NB4 (cell line): ENCODE data around the gene ZNF75A.

Experiments
- POLR2A ChIP-seq: IDR thresholded peaks from 2 replicates; pipeline ENCODE4 v1.6.1; 2011; ENCODE audit warnings: mild to moderate bottlenecking; ENCODE audit not compliant: insufficient read length; ENCODE audit errors: extremely low read depth
- TF ChIP-seq, protein P1 (sequence below): IDR thresholded peaks from one replicate; pipeline ENCODE4 v1.5.1; 2012; ENCODE audit warnings: low read depth, low read length

DNA sequence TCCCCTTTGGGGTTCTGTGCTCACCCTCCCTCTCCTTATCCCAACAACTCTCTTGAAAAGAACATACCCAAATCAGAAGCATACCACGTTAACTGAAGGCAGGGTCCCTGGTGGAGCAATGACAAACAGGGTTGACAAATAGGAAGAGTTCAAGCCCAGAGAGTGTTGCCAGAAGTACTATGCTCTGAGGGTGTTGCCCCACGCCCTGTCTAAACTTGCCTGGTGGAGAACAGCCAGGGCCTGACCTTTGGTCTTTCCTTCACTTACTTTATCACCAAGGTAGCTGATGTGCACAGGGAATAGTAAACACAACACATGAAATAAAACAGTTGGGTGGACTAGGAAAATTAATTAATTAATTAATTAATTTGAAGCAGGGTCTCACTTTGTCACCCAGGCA, 23.3 kb downstream of the ZNF75A start:
- no peak for TF ChIP-seq POLR2A
- TF ChIP-seq, protein P1, sequence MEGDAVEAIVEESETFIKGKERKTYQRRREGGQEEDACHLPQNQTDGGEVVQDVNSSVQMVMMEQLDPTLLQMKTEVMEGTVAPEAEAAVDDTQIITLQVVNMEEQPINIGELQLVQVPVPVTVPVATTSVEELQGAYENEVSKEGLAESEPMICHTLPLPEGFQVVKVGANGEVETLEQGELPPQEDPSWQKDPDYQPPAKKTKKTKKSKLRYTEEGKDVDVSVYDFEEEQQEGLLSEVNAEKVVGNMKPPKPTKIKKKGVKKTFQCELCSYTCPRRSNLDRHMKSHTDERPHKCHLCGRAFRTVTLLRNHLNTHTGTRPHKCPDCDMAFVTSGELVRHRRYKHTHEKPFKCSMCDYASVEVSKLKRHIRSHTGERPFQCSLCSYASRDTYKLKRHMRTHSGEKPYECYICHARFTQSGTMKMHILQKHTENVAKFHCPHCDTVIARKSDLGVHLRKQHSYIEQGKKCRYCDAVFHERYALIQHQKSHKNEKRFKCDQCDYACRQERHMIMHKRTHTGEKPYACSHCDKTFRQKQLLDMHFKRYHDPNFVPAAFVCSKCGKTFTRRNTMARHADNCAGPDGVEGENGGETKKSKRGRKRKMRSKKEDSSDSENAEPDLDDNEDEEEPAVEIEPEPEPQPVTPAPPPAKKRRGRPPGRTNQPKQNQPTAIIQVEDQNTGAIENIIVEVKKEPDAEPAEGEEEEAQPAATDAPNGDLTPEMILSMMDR, result no peak
